ENCODE results near the gene PRIMPOL. TPM values are rescaled to one million over a fixed set of nuclear protein-coding genes. Genes with fewer than 3 reads are reported as not detected.

Gene PRIMPOL
- total RNA-seq, 4 donors from 2014 or later, result 13.3 to 33.0 (median 25.0) TPM

DNA sequence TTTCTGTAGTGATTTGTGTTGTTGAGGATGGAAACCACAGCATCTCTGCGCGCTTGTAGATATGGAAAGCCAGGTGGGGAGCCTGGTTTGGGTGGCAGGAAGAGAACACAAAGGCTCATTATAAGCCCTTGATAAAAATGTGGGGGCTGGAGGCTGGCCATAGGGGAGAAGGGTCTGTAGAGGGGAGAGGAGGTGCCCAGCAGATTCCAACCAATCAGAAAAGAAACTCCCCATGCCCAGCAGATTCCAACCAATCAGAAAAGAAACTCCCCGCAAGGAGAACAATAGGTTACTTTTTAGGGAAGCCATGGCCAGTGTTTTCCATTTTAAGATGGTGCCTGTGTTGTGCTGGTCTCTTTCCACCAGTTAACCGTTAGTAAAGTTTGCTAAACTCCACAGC is 94.1 kb downstream of the PRIMPOL start:
- TF ChIP-seq, protein P1, sequence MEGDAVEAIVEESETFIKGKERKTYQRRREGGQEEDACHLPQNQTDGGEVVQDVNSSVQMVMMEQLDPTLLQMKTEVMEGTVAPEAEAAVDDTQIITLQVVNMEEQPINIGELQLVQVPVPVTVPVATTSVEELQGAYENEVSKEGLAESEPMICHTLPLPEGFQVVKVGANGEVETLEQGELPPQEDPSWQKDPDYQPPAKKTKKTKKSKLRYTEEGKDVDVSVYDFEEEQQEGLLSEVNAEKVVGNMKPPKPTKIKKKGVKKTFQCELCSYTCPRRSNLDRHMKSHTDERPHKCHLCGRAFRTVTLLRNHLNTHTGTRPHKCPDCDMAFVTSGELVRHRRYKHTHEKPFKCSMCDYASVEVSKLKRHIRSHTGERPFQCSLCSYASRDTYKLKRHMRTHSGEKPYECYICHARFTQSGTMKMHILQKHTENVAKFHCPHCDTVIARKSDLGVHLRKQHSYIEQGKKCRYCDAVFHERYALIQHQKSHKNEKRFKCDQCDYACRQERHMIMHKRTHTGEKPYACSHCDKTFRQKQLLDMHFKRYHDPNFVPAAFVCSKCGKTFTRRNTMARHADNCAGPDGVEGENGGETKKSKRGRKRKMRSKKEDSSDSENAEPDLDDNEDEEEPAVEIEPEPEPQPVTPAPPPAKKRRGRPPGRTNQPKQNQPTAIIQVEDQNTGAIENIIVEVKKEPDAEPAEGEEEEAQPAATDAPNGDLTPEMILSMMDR (IDR thresholded peaks at IDR 0.05), result no peak
- no peak for TF ChIP-seq POLR2A (IDR thresholded peaks at IDR 0.05)
- Histone ChIP-seq H3K4me1 (peaks cover 0 to 14% (median 5%) of the 10 kb centered on the region in 4 donors), H3K36me3 (no peaks in the 10 kb centered on the region), H3K27me3 (no peaks in the 10 kb centered on the region), H3K9me3 (peaks cover 0 to 3% (median 0%) of the 10 kb centered on the region in 4 donors), H3K4me3 (no peak overlapping the region), H3K27ac (no peak overlapping the region)
- no peak for DNase-seq

DNA sequence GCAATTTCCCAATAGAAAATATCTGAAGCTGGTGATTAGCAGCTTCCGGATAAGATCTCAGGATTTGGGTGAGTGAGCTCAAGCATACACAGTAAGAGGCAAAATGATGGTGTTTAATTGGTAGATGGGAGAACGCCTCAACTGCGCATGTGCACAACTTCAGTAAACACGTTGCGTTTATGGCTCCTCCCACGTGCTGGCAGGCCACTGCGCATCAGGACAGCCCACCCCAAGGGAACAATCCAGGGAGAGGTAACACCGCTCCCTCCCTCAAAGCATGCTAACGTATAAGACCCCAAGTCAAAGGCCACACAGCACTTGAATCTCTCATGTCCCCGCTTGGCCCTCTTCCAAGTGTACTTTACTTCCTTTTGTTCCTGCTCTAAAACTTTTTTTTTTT is 94.7 kb downstream of the PRIMPOL start:
- Histone ChIP-seq H3K36me3 (no peaks in the 10 kb centered on the region), H3K4me3 (no peak overlapping the region), H3K9me3 (peaks cover 0 to 3% (median 0%) of the 10 kb centered on the region in 4 donors), H3K4me1 (peaks cover 0 to 14% (median 5%) of the 10 kb centered on the region in 4 donors), H3K27me3 (no peaks in the 10 kb centered on the region), H3K27ac (no peak overlapping the region)
- no peak for TF ChIP-seq POLR2A (IDR thresholded peaks at IDR 0.05)
- TF ChIP-seq, protein P1 (IDR thresholded peaks at IDR 0.05), result no peak
- DNase-seq, result no peak

Other genes starting within 250 kb of the PRIMPOL start
- gene IRF2, start 175.2 kb upstream of the PRIMPOL start, total RNA-seq, result 10 to 100 TPM; 28.0 to 42.8 (median 39.2) TPM
- 10 to 100 TPM; 14.9 to 49.0 (median 25.8) TPM for gene CASP3, start 291 bp upstream of the PRIMPOL start, total RNA-seq
- 10 to 100 TPM in 1 of 4 donors, 1 to 10 TPM in 3; 3.3 to 30.5 (median 7.1) TPM for gene CENPU, start 84.4 kb downstream of the PRIMPOL start, total RNA-seq
- 10 to 100 TPM; 14.9 to 23.1 (median 18.1) TPM for gene ACSL1, start 176.2 kb downstream of the PRIMPOL start, total RNA-seq

All from Peyer's patch (tissue), 4 donors.